Liver (tissue), 10 donors: Measurements from ENCODE around the gene ANKRD31. TPM values are rescaled to one million over a fixed set of nuclear protein-coding genes. Genes with fewer than 3 reads are reported as not detected.

Experiments used
- DNase-seq: peaks from one replicate; pipeline ENCODE4 v3.0.0-alpha.2; 2017; ENCODE audit warnings: low spot score
- H3K27ac ChIP-seq, 2 donors: one replicate each; pipeline ENCODE4 v1.7.0; 2013; ENCODE audit warnings: inconsistent platforms in 2 of 2, low read length in 2 of 2, control low read depth in 1 of 2, low read depth in 1 of 2, mild to moderate bottlenecking in 1 of 2
- H3K27me3 ChIP-seq, 4 donors: one replicate each; pipeline versions ENCODE4 v1.6.1 to v1.7.0; 2013; ENCODE audit warnings: low read length in 3 of 4, inconsistent platforms in 1 of 4, mild to moderate bottlenecking in 1 of 4, moderate library complexity in 1 of 4; ENCODE audit not compliant: control insufficient read depth in 4 of 4, insufficient read depth in 4 of 4
- H3K36me3 ChIP-seq, 4 donors: one replicate each; pipeline versions ENCODE4 v1.6.1 to v1.7.0; 2013; ENCODE audit warnings: low read length in 3 of 4, mild to moderate bottlenecking in 3 of 4, low read depth in 1 of 4, moderate library complexity in 1 of 4; ENCODE audit not compliant: control insufficient read depth in 4 of 4, insufficient read depth in 3 of 4
- H3K4me1 ChIP-seq, 4 donors: one replicate each; pipeline versions ENCODE4 v1.6.1 to v1.7.0; 2013; ENCODE audit warnings: low read length in 3 of 4, mild to moderate bottlenecking in 3 of 4, moderate library complexity in 1 of 4; ENCODE audit not compliant: control insufficient read depth in 4 of 4, insufficient read depth in 4 of 4
- H3K4me3 ChIP-seq, 3 donors: one replicate each; pipeline versions ENCODE4 v1.6.1 to v1.7.0; 2013; ENCODE audit warnings: low read length in 3 of 3, control low read depth in 1 of 3, low read depth in 1 of 3, mild to moderate bottlenecking in 1 of 3
- H3K9ac ChIP-seq, 2 donors: one replicate each; pipeline ENCODE4 v1.7.0; 2013; ENCODE audit warnings: low read length in 2 of 2, mild to moderate bottlenecking in 2 of 2, moderate library complexity in 2 of 2, control low read depth in 1 of 2, low read depth in 1 of 2
- H3K9me3 ChIP-seq, 4 donors: one replicate each; pipeline versions ENCODE4 v1.6.1 to v1.7.0; 2013; ENCODE audit warnings: low read length in 3 of 4; ENCODE audit not compliant: control insufficient read depth in 4 of 4
- ATF3 ChIP-seq: IDR thresholded peaks from 2 replicates; pipeline ENCODE4 v1.6.1; 2016; ENCODE audit warnings: antibody characterized with exemption
- FOXA2 ChIP-seq: IDR thresholded peaks from 2 replicates; pipeline ENCODE4 v1.6.1; 2016; ENCODE audit warnings: antibody characterized with exemption
- GABPA ChIP-seq, 2 donors: IDR thresholded peaks in 1 of 2; conservative IDR thresholded peaks in 1 of 2; 2 replicates each; pipeline ENCODE4 v1.6.1; 2016; ENCODE audit warnings: antibody characterized with exemption in 2 of 2, mild to moderate bottlenecking in 1 of 2, moderate library complexity in 1 of 2
- MAX ChIP-seq: IDR thresholded peaks from 2 replicates; pipeline ENCODE4 v1.6.1; 2016; ENCODE audit warnings: antibody characterized with exemption
- YY1 ChIP-seq: IDR thresholded peaks from 2 replicates; pipeline ENCODE4 v1.6.1; 2016; ENCODE audit warnings: antibody characterized with exemption, mild to moderate bottlenecking
- ZBTB33 ChIP-seq: IDR thresholded peaks from 2 replicates; pipeline ENCODE4 v1.6.1; 2016; ENCODE audit warnings: antibody characterized with exemption
- WGBS: extraction: QIAGEN DNeasy Blood & Tissue Kit; methylation state at CpG from one replicate; pipeline ENCODE4 v1.1.7; 2013; 5-methylcytosine and 5-hydroxymethylcytosine counted together
- polyA plus RNA-seq, 2 donors: library from polyadenylated mRNA; stranded (reverse) in 1 of 2; unstranded in 1 of 2; fragments of 200-250 nt in 1 of 2; fragments of >200 nt in 1 of 2; fragmentation: Nextera tagmentation in 1 of 2; extraction: Ambion mirVana in 1 of 2; gene quantifications; one replicate each; pipeline versions ENCODE4 v1.2.1 to v1.2.3, GENCODE V29; 2013 to 2015
- small RNA-seq: library from RNA; depleted of rRNA; stranded (forward); fragments of <200 nt; gene quantifications from one replicate; pipeline ENCODE3, GENCODE V24; 2014
- total RNA-seq, 2 donors: library from RNA; depleted of rRNA; stranded (reverse); fragments of >200 nt; gene quantifications; one replicate each; pipeline ENCODE4 v1.2.3, GENCODE V29; 2014
- donor health status: healthy.
- donor health status: healthy.
- donor health status: healthy.
- donor health status: healthy.
- donor health status: healthy.

ANKRD31 gene
- total and polyA plus RNA-seq, 4 donors = 0.03 to 0.08 (median 0.04) TPM

- Histone ChIP-seq H3K9ac (no peak overlapping the region), H3K27me3 (no peaks in the 10 kb centered on the region), H3K27ac (no peak overlapping the region), H3K4me3 (no peak overlapping the region), H3K36me3 (no peaks in the 10 kb centered on the region), H3K9me3 (no peaks in the 10 kb centered on the region), H3K4me1 (no peaks in the 10 kb centered on the region)
- WGBS = 53% methylated on average over 3 of the region's 3 CpGs
- TF ChIP-seq GABPA (IDR thresholded peaks at IDR 0.05 in 1 of 2, conservative IDR thresholded peaks at IDR 0.05 in 1 of 2) (no peak), FOXA2 (no peak), MAX (no peak), YY1 (no peak)
- DNase-seq = no peak
Observed at GRCh38 chr5:75021219-75021618, 215.5 kb downstream of the ANKRD31 start.

DNA sequence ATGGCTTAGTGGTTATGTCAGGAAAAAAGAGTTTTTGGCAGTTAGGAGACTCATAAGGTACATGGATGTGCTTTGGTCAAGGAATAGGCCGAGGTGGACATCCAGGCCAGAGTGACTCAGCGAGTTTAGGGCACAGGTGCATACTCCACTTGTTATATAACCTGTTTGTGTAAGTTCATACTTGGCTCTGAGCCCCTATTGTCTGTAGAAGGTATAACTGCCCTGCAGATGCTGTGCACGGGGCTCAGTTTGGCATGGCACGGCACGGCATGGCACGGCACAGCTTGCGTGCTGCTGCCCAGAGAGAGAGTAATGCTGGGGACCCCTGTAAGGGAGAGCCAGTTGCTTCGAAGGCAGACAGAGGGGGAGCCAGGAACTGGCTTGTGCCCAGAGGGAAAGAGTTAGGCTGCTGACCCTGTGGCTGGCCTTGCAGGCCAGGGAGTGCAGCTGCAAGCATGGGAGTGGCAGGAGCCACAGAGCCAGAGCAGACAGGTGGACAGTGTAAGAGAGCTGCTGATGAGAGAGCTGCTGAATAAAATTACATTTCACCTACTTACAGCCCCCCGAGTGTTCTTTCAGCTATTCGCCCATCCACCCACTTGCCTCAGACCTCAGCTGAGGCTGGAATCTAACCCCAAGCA, 216.5 kb downstream of the ANKRD31 start:
- no peak for DNase-seq
- H3K4me3 ChIP-seq = no peak overlapping the region
- no peaks in the 10 kb centered on the region for H3K27me3 ChIP-seq
- TF ChIP-seq ZBTB33 = no peak
- no peak for TF ChIP-seq ATF3
- no peaks in the 10 kb centered on the region for H3K4me1 ChIP-seq
- H3K36me3 ChIP-seq = no peaks in the 10 kb centered on the region
- no peak overlapping the region for H3K9ac ChIP-seq
- no peaks in the 10 kb centered on the region for H3K9me3 ChIP-seq
- no peak overlapping the region for H3K27ac ChIP-seq
- WGBS = 86% methylated on average over 10 of the region's 10 CpGs

DNA sequence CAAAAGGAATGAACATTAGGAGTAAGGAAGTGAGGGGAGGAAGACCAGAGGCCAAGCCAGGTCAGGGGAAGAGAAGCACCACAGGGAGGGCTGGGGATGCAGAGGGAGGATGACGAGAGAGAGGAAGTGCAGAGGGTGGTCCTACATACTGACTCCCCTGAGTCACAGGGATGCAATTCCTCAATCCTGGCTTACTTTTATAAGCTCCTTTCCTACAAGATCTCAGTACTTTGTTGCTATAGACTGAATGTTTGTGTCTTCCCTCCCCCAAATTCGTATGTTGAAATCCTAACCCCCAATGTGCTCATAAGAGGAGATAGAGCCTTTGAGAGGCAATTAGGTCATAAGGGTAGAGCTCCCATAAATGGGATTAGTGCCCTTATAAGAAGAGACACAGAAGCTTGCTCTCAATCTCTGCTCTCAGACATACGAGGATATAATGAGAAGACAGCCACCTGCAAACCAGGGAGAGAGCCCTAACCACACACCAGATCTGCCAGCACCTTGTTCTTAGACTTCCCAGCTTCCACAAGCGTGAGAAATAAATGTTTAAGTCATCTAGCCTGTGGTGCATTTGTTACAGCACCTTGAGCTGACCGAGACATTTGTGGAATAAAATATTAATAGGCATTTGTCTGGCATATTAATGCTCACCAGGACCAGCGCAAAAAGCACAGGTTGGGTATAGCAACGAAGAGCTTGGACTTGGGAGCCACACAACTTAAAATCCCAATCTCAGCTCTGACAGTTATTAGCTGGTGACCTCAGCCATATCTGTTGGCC, 217.7 kb downstream of the ANKRD31 start:
- Histone ChIP-seq H3K27ac (no peak overlapping the region), H3K4me3 (no peak overlapping the region), H3K27me3 (no peaks in the 10 kb centered on the region), H3K9ac (no peak overlapping the region), H3K4me1 (no peaks in the 10 kb centered on the region), H3K9me3 (no peaks in the 10 kb centered on the region), H3K36me3 (no peaks in the 10 kb centered on the region)
- no peak for DNase-seq
- TF ChIP-seq GABPA (IDR thresholded peaks at IDR 0.05 in 1 of 2, conservative IDR thresholded peaks at IDR 0.05 in 1 of 2) = no peak
- 88% methylated on average over 7 of the region's 7 CpGs for WGBS

Small RNA genes lying within 50 kb of the gene (small RNA-seq; reads per million reads assigned to genes)
- gene SUMO2P5 = not detected

Other genes starting within 250 kb of the ANKRD31 start
- 1 to 10 TPM in 1 of 2 donors, under 1 TPM in 1; 0.51 to 1.3 TPM for gene GCNT4, start 184.3 kb downstream of the ANKRD31 start, total RNA-seq
- under 1 TPM; 0.25 to 0.26 TPM for gene GCNT4, start 184.3 kb downstream of the ANKRD31 start, polyA plus RNA-seq
- gene HMGCR, start 100.3 kb upstream of the ANKRD31 start, total RNA-seq = 100 to 1,000 TPM; 129 to 237 TPM
- gene HMGCR, start 100.3 kb upstream of the ANKRD31 start, polyA plus RNA-seq = 10 to 100 TPM; 12.4 to 25.6 TPM